NCI-H1694 treated with DMSO at 0.1 percent for 48 hours (cell line): ENCODE results near the gene SH3RF1.

ENCODE experiments used
- DNase-seq: peaks from one replicate; lab custom pipeline; 2025; lab: John Stamatoyannopoulos, UW

SH3RF1 gene

DNA sequence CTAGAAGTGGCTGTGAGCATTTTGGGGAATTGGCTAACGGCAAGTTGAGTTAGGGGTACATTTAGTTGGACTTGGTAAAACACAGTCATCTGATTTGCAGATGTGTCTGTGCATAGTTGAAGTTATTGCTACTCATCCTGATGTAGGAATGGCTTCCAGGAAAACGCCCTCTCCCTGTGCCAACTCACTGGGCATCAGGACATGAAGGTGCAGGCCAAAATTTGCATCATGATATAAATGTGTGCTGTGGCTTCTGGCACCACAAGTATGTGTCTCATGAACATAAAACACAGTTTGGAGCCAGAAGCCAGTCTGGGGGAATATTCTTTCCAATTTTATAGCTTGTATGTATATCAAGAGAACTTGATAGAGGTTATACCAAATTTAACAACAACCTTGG is 206.5 kb downstream of the SH3RF1 start:
- DNase-seq, result no peak

DNA sequence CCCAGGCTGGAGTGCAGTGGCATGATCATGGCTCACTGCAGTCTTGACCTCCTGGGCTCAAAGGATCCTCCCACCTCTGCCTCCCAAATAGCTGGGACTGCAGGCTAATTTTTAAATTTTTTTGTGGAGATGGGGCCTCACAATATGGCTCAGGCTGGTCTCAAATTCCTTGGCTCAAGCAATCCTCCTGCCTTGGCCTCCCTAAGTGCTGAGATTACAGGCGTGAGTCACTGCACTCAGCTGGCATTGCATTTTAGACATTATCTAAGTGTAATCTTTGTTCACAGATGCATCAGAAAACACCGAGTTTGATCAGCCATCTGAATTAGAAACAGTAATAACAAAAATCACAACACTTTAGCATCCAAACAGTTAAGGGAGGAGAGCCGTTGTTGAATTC is 207.3 kb downstream of the SH3RF1 start:
- no peak for DNase-seq

DNA sequence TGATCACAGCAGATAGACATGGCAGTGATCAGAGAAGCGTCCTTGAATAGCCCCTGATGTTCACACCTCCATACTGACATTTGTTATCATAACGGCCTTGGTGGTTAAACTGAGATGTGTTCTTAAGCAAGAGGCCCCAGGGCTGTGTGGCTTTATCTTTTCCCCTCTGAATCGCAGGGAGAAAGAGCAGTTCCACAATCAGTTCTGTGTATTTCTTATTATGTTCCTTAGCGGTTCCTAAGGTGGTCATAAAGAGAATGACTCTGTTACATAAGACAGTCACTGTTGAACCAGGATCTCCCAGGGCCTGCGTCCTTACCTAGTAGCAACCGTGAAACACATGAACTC is 207.9 kb downstream of the SH3RF1 start:
- no peak for DNase-seq

DNA sequence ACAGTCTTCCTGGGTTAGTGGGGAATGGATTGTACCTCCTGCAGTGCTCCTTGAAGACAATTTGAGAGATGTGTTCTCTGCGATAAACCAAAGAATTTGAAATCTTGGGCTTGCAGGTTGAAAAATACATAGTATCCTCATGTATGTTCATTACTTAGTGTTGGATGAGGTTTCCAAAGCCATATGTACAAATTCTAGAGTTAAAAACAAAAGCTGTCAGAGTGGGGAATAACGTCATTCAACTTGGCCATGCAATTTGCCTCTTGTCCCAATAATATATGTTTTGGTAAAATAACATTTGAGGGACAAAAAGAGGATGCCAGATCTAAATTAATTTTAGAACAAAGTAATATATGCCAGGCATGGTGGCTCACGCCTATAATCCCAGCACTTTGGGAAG is 209.4 kb downstream of the SH3RF1 start:
- DNase-seq, result no peak

DNA sequence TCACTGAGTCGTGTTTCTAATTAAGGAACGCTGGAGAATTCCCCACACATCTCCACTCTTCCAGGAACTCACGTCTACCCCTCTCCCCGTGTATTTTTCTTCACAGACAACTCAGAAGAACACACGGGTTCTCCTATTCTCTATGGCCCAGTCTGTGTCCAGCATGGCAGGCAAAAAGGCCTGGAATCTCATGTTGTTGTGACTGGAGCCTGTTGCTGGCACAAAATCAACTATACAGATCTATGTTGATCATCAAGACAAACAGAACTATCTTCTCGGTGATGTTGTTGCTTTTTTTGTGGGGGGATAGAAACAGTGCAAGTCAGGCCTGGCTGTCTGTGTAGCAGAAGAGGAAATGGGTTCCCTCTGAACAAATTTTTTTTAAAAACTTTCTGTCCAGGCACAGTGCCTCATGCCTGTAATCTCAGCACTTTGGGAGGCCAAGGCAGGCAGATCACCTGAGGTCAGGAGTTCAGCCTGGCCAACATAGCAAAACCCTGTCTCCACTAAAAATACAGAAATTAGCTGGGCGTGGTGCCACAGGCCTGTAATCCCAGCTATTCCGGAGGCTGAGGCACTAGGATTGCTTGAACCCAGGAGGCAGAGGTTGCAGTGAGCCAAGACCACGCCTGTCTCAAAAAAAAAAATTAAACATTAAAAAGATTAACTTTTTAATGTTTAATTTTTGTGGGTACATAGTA is 210.2 kb downstream of the SH3RF1 start:
- DNase-seq, result no peak

DNA sequence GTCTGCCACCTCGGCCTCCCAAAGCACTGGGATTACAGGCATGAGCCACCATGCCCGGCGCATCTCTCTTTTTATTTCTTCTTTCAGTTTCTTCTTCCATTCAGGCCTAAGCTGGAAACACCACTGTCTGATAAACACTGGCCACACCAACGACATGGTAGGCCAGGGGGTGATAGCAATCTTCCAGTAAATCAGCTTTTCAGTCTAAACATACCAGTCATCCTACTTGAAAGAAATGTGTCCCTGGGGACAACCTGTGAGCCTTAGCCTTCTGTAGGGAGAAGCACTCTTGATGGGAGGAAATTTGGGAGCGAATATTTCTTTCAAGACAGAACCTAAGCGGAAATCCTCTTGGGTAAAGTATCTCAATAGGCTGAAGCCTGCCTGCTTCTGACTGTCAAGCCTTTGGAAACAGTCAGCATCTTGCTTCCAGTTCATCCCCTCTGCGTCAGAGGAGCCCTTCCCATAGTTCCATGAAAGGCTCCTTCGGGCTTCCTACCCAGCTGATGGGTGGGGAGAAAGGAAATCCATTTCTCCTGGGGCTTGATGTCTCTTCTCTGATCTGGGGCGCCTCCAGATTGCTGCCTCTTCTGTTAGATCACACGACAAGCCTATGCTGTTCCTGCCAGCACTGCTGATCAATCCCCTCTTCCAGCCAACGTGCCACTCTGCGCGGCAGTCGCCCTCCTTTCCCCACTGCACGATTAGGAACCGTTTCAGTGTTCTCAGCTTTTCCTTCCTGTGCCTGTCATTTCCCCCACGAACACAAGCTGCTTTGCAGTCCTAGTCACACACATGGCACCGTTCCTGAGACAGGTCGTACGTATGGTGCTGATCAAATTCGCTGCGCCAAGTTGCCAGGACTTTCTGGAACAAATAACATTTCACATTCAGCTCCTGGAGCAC is 211.2 kb downstream of the SH3RF1 start:
- no peak for DNase-seq

DNA sequence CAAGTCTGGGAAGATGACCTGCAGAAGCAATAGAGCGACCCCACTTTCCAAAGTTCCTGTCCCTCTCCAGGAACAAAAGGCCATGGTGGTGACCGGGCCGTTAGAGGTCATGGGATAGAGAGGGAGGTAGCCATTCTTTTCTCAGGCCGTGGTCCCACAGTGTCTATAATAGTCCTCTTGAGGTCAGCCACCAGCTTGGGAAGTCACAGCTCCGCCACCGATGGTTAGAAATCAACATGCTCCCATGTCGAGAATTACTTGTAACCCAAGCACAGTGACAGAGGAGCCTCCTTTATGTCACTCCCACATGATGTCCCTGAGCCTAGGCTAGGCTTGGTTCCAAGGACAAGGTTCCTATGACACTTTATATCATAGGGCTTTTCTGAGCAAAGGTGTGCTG is 212.4 kb downstream of the SH3RF1 start:
- DNase-seq, result no peak

DNA sequence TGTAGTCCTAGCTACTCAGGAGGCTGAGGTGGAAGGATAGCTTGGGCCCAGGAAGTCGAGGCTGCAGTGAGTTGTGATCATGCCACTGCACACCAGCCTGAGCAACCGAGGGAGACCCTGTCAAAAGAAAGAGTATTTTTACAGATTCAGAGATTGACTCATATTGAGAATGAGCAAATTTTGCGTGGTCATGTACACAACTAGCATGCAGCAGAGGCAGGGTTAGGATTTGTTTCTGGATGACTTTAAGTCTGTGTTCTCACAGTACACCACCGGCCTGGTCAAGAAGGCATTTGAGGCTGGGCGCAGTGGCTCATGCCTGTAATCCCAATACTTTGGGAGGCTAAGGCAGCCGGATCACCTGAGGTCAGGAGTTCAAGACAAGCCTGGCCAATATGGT is 215.9 kb downstream of the SH3RF1 start:
- no peak for DNase-seq

DNA sequence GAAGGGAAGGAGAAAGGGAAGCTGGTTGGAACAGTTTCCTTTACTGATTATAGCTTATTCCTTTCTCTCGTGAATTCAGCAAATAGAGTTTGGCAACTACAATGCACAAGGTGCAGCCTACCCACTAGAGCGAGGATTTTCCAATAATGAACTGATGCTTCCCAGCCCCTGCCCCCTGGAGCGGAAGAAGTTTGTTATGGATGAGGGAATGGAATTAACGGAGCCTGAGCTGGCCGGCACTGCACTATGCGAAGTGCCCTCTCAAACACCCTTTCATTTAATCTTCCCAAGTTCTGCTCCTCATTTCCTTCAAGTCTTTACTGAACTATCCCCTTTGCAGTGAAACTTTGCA is 218.2 kb downstream of the SH3RF1 start:
- no peak for DNase-seq

DNA sequence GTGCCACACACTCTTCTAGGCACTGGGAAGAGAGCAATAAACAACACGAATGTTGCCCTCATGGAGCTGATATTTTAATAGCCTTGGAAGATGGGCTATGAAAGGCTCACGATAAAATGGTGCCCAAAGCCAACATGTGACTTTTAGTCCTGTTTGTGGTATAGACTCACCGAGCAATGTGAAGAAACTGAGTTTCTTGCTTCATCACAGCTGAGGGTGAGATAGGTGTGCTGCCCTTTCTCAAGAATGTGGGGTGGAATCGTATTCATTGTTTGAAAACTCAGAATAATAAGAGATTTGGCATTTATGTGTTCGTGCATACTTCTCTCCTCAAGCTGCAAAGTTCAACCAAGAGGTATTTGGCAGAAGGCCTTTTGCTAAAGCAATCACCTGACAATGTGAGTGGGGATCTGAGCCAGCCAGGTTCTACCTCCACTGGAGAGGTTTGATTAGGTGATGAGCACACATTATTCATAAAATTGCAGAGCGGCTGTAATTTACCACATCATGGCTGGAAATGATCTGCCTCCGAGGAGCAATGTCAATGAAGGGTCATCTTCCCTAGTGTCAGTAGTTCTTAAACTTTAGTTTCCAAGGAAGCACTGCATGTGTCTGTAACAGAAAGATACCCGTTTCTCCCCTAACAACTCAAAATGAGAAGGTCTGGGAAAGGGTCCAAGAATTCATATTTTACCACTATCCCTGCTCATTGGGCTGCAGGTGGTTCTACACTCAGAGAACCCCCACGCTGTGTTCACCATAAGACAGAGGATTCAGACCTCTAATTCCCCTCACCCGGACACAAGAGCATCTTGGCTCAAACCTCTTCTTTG is 218.8 kb downstream of the SH3RF1 start:
- DNase-seq, result no peak

DNA sequence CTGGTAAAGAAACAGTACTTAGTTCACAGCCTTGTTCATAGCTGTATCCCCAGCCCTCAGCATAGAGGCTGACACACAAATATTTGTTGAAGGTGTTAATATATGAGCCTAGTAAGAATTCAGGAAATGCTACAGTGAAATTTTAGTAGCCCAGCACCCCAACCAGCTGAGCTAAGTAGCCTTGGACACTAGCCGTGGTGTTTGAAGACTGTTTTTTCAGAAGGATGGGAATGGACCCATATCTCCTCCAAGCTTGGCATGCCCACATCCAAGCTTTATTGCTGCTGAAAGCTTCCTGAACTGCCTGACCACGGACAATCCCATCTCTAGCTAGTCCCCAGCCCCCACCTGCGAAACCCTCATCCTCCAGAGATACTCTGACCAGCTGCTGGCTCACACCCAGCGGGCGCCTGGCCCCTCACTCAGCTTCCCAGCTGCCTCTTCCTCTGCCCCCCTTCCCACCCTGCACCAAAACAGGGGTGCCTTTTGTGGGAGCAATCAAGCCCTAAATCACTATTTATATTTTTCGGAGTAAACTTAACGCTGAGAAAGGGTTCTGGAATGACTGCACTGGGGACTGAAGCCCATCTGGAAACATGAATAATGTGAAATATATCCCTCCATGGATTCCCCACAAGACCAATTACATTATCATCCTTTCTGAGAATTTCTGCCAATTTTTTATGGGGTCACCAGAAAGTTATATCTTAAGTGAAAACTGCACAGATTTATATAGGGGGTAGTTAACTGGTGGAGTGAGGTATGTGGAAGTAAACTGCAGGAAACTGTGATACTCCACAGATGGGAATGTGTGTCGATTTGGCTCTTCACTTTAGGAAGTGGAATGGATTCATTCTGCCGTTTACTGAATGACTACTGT is 219.6 kb downstream of the SH3RF1 start:
- DNase-seq, result no peak

DNA sequence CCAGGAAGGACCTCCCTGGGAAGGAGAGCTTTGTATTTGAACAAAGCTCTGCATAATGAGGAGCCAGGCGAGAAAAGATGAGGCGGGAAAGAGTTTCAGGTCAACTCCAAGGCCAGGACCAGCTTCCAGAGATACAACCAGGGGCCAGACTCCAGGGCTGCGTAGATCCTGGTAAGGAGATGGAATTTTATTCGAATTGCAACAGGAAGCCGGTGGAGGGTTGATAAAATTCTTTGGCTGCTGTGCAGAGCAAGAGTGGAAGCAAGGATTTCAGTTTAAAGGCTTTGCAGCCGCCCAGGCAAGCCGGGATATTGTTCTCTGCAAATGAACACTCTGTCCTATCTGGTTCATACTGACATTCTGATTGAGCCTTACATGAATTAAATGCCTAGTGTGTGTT is 220.5 kb downstream of the SH3RF1 start:
- no peak for DNase-seq

DNA sequence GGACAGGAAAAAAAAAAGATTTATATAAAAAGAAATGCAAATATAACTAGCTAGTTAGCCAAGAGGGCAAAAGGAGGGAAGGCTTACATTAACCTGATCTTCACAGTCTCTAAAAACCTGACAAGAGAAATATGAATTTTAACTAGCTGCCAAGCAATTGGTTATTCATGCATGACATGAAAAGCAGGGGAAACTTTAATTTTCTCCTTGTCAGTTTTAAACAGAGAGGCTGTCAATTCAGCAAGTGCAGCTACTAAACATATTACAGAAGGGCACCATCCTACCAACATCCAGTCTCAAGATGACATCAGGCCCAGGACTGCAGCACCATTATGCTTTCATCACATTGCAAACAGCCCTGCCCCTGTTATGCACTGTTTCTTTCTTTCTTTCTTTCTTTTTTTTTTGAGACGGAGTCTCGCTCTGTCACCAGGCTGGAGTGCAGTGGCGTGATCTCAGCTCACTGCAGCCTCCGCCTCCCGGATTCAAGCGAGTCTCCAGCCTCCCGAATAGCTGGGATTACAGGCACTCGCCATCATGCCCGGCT is 221.8 kb downstream of the SH3RF1 start:
- DNase-seq, result no peak

DNA sequence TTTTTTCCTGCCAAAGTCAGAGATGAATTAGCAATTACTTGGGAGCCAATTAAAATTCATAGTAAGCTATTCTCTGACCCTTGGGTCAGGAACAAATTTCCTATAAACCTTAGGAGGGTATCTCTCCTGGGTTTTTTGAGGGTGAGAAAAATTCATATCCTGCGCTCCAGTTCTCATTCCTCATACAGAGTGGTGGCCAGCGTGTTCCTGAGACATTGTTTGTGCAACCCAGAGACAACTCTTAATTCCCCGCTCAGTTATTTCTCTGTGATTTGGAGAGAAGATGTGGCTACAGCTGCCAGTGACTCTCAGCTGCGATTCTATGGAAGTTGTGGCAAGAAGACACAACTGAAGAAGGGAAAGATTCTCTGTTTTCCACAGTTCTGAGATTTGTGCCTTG is 222.8 kb downstream of the SH3RF1 start:
- no peak for DNase-seq

DNA sequence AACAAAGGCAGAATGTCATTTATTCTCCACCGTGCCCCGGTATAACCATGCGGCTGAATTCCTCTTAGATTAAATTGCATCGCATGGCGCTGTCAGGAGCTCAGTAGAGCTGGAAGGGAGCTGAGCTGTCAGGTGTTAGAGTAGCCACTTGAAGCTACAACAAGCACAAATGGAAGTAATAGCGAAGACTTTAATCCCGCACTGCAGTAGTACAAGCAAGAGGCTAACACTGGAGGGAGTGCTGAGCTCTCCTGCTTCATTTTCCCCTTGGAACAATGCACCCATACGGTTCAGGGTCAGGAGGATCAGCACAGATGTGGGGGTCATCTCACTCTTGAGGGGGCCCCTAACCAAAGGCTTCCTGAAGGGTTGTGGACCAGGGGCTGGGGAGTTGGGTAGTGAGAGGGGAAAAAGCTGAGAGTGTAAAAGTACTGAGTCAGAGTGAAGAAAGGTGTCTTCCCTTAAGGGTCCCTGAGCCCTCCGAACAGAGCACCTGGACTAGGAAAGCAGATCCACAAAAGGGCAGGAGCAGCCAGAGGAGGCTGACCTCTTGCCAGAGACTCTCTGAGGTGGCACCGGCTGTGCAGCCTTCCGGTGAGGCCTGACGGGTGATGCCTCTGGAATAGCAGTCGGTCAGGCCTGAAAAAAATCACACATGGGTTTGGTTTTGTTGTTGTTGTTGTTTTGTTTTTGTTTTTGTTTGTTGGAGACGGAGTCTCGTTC is 224.7 kb downstream of the SH3RF1 start:
- DNase-seq, result no peak

DNA sequence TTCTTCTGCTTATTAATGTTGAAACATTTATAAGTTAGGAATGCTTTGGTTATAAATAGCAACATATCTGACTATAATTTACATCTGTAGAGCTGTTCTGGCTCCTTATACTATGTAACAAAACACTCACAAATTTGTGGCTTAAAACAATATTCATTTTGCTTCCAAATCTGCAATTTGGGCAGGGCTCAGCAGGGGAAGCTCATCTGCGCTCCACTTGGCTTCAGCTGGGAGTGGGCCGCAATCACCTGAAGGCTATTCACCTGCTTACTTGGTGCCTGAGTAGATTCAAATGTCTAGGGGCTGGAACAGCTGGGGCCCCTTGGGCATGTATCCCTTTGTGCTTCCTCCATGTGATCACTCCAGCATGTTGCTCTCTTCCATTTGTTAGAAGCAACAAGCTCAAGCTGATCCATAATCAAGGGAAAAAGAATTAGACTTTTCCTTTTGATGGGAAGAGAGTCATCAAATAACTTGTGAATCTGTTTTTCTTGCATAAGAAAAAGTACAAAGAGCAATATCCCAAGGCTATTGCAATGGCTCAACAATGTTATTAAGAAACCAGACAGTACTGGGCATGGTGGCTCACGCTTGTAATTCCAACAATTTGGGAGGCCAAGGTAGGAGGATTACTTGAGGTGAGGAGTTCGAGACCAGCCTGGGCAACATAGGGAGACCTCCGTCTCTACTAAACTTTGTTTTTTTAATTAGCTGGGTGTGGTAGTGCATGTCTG is 225.9 kb downstream of the SH3RF1 start:
- no peak for DNase-seq
